Measurements from ENCODE around the gene LIG3.

DNA sequence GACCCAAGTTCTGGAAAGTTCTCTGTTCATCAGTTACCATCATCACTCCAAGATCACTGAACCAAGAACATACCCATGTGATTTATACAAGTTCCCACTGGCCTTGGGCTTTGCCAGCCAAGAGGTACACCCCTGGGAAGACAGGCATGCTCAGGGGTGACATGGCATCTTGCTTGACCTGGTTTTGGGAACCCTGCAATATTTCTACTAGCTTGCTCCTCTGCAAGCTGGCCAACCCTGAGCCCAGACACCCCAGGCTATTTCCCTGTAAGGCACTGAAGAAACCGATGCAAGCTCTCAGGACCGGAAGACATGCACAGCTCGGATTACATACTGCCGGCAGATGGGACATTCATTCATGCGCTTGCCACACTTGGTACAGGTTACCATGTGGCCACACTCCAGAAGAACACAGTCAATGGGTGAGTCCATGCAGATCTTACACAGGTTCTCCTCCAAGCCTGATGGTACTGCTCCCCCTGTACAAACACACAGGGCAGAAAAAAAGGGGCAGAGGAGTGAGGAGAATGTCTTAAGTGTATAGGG, 31.4 kb downstream of the LIG3 start:
- TF ChIP-seq, protein P1, sequence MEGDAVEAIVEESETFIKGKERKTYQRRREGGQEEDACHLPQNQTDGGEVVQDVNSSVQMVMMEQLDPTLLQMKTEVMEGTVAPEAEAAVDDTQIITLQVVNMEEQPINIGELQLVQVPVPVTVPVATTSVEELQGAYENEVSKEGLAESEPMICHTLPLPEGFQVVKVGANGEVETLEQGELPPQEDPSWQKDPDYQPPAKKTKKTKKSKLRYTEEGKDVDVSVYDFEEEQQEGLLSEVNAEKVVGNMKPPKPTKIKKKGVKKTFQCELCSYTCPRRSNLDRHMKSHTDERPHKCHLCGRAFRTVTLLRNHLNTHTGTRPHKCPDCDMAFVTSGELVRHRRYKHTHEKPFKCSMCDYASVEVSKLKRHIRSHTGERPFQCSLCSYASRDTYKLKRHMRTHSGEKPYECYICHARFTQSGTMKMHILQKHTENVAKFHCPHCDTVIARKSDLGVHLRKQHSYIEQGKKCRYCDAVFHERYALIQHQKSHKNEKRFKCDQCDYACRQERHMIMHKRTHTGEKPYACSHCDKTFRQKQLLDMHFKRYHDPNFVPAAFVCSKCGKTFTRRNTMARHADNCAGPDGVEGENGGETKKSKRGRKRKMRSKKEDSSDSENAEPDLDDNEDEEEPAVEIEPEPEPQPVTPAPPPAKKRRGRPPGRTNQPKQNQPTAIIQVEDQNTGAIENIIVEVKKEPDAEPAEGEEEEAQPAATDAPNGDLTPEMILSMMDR (conservative IDR thresholded peaks at IDR 0.05; ENCODE audit: low read depth, low read length) = no peak
- TF ChIP-seq MAFK (IDR thresholded peaks at IDR 0.05; ENCODE audit: low read depth, low read length) (no peak), POLR2A (IDR thresholded peaks at IDR 0.05; ENCODE audit: low read depth, low read length) (no peak), SMC3 (IDR thresholded peaks at IDR 0.05; ENCODE audit: low read depth, low read length) (no peak), RAD21 (IDR thresholded peaks at IDR 0.05; ENCODE audit: low read length) (no peak), MAZ (IDR thresholded peaks at IDR 0.05; ENCODE audit: borderline replicate concordance, low read depth, low read length) (no peak), BHLHE40 (IDR thresholded peaks at IDR 0.05; ENCODE audit: low read depth, low read length) (no peak), NFE2L2 (IDR thresholded peaks at IDR 0.05; ENCODE audit: low read depth, low read length) (no peak), RFX5 (IDR thresholded peaks at IDR 0.05; ENCODE audit: low read depth, low read length) (no peak)
- TF ChIP-seq, protein P2, sequence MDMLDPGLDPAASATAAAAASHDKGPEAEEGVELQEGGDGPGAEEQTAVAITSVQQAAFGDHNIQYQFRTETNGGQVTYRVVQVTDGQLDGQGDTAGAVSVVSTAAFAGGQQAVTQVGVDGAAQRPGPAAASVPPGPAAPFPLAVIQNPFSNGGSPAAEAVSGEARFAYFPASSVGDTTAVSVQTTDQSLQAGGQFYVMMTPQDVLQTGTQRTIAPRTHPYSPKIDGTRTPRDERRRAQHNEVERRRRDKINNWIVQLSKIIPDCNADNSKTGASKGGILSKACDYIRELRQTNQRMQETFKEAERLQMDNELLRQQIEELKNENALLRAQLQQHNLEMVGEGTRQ (IDR thresholded peaks at IDR 0.05; ENCODE audit: low read depth, low read length) = no peak
